ACC112 (cell line): ENCODE measurements around the gene APBB1IP.

ENCODE experiments used
- H2AFZ ChIP-seq: fragments of 200-600 bp; sonication (generic); one replicate; pipeline ENCODE4 v1.6.0; 2017; ENCODE audit warnings: antibody characterized with exemption, low read length; ENCODE audit not compliant: unreplicated experiment
- H3K27ac ChIP-seq: fragments of 200-600 bp; sonication (generic); 2 replicates; pipeline ENCODE4 v1.5.1; 2014; ENCODE audit warnings: low read depth, mild to moderate bottlenecking, antibody characterized with exemption, low read length, moderate library complexity
- H3K27me3 ChIP-seq: fragments of 200-600 bp; sonication (generic); 2 replicates; pipeline ENCODE4 v1.6.1; 2014; ENCODE audit warnings: mild to moderate bottlenecking, antibody characterized with exemption, low read length, moderate library complexity, mixed read lengths; ENCODE audit not compliant: insufficient read depth
- H3K36me3 ChIP-seq: fragments of 200-600 bp; sonication (generic); 2 replicates; pipeline ENCODE4 v1.6.1; 2016; ENCODE audit warnings: mild to moderate bottlenecking, antibody characterized with exemption, low read length, moderate library complexity, mixed read lengths; ENCODE audit not compliant: insufficient read depth
- H3K4me1 ChIP-seq: fragments of 200-600 bp; sonication (generic); one replicate; pipeline ENCODE4 v1.6.1; 2016; ENCODE audit warnings: low read length, mixed read lengths; ENCODE audit not compliant: insufficient read depth, unreplicated experiment, control insufficient read depth
- H3K4me3 ChIP-seq: fragments of 200-600 bp; sonication (generic); 2 replicates; pipeline ENCODE4 v1.5.1; 2014; ENCODE audit warnings: mild to moderate bottlenecking, low read depth, low read length
- H3K79me2 ChIP-seq: fragments of 200-600 bp; sonication (generic); one replicate; pipeline ENCODE4 v1.6.0; 2016; ENCODE audit warnings: low read length; ENCODE audit not compliant: control insufficient read depth, unreplicated experiment, insufficient read depth

APBB1IP gene

DNA sequence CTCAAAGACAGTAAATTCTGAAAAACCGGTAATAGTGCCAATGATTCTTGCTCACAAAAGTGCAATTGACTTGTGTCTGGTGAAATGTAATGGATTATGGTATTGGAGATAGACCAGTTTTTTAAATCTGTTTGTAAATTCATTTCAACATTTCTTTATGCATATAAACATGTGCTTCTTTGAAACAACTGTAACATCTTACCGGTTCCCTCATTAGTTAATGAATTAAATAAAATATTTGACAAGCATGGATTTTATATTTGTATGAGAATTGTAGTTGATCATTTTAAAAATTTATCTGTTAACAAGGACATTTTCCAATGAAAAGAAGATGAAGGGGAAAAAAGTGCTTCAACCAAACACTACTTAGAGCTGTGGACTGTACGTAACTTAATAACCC, 21.0 kb upstream of the APBB1IP start:
- H3K36me3 ChIP-seq: no peaks in the 10 kb centered on the region
- H3K4me3 ChIP-seq: no peak overlapping the region
- no peak overlapping the region for H2AFZ ChIP-seq
- H3K27me3 ChIP-seq: peaks cover 23% of the 10 kb centered on the region; the same call in 1 of the 2 replicates
- H3K79me2 ChIP-seq: no peaks in the 10 kb centered on the region
- no peak overlapping the region for H3K27ac ChIP-seq
- no peaks in the 10 kb centered on the region for H3K4me1 ChIP-seq

DNA sequence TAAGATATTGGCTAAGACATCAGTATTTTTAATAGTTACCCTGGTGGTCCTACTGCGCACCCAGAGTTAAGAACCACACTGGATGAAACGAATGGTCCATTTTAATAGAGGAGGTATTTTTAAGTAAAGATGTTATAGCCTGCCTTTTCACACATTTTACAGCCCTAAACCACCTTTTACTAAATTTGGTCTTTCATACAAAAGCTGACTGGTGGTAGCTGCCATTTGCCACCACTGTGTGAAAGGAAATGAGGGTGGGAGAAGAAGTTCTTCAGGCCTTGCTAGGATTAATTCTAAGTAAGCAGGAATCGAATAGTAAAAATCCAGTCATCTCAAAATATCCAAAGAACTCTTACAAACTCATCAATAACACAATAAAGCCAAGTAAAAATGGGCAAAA, 15.2 kb upstream of the APBB1IP start:
- Histone ChIP-seq H3K27ac (no peak overlapping the region), H3K36me3 (no peaks in the 10 kb centered on the region), H2AFZ (no peak overlapping the region), H3K27me3 (no peaks in the 10 kb centered on the region; the same call in 1 of the 2 replicates), H3K4me1 (no peaks in the 10 kb centered on the region), H3K4me3 (no peak overlapping the region), H3K79me2 (no peaks in the 10 kb centered on the region)

DNA sequence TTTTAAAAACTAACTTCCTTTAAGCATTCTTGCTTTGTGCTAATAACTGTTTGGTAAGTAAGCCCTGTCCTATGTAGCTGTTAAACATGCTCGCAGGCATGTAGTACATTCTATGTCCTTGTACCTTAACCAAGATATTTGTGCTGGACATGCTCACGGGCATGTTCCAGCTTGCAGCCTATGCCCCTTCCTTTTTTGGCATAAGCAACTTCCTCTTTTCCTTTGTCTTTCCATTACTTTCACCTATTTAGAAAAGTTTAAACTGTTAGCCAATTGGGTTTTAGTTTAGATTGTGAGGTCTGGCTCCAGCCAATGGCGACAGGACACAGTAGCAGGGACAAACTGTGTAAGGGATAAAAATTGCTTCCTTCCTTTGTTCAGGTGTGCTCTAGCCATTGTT, 14.4 kb upstream of the APBB1IP start:
- Histone ChIP-seq H3K36me3 (no peaks in the 10 kb centered on the region), H3K4me1 (no peaks in the 10 kb centered on the region), H3K27ac (no peak overlapping the region)

DNA sequence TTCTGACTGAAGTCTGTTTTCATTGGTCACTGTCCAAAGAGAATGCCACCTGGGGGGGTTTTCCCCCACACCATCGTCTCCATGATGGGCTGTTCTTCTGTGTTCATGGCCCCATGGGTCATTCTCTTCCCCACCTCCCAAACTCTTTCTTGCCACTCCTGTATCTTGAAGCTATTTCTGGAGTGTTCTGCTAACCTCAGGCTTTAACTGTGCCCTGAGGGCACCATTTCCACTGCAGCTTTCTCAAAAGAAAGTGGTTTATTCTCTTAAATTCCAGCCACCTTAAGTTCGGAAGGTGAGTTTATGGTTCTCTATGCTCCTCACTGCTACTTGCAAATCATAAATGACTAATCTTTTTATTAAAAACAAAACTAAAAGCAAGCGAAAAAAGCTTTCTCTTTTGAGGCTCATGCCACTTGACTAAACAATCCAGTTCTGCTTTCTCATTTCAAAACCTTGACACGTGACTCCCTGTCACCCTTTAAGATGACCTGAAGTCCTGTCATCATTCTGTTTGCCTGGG, 7.4 kb upstream of the APBB1IP start:
- H3K36me3 ChIP-seq: no peaks in the 10 kb centered on the region
- no peaks in the 10 kb centered on the region for H3K27me3 ChIP-seq
- no peak overlapping the region for H2AFZ ChIP-seq
- no peaks in the 10 kb centered on the region for H3K4me1 ChIP-seq
- no peak overlapping the region for H3K4me3 ChIP-seq
- H3K27ac ChIP-seq: no peak overlapping the region
- H3K79me2 ChIP-seq: no peaks in the 10 kb centered on the region

More for the DNA sequence above, 14.4 kb upstream of the APBB1IP start:
- H3K79me2 ChIP-seq: no peaks in the 10 kb centered on the region
- no peaks in the 10 kb centered on the region; the same call in 1 of the 2 replicates for H3K27me3 ChIP-seq
- no peak overlapping the region for H2AFZ ChIP-seq
- H3K4me3 ChIP-seq: no peak overlapping the region

- Histone ChIP-seq H3K4me3 (no peak overlapping the region), H3K27ac (no peak overlapping the region), H3K27me3 (peaks cover 2% of the 10 kb centered on the region; the same call in 1 of the 2 replicates), H2AFZ (no peak overlapping the region), H3K4me1 (no peaks in the 10 kb centered on the region), H3K36me3 (no peaks in the 10 kb centered on the region), H3K79me2 (no peaks in the 10 kb centered on the region)
Observed at GRCh38 chr10:26432938-26433337, 5.2 kb upstream of the APBB1IP start.

GRCh38 chr10:26435852-26436251, 2.3 kb upstream of the APBB1IP start:
- Histone ChIP-seq H3K27me3 (peaks cover 2% of the 10 kb centered on the region; the same call in 1 of the 2 replicates), H3K36me3 (no peaks in the 10 kb centered on the region), H3K79me2 (no peaks in the 10 kb centered on the region), H3K27ac (no peak overlapping the region), H3K4me3 (no peak overlapping the region), H3K4me1 (no peaks in the 10 kb centered on the region), H2AFZ (no peak overlapping the region)

DNA sequence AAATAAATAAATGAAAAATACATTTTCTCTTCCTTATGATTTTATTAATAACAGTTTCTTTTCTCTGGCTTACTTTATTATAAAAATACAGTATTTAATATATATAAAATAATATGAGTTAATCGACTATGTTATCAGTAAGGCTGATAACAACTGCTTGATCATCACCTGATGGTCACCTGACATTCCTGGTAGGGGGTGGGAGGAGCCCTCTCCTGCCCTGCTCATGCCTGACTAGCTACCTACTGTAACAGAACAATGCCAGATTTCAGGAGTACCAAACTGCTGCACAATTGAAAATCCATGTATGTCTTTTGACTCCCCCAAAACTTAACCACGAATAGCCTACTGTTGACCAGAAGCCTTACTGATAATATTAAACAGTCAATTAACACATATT, 1.3 kb upstream of the APBB1IP start:
- peaks cover 6% of the 10 kb centered on the region for H3K4me1 ChIP-seq
- H3K27ac ChIP-seq: no peak overlapping the region
- peaks cover 2% of the 10 kb centered on the region; the same call in 1 of the 2 replicates for H3K27me3 ChIP-seq
- H3K4me3 ChIP-seq: no peak overlapping the region
- H2AFZ ChIP-seq: no peak overlapping the region
- no peaks in the 10 kb centered on the region for H3K36me3 ChIP-seq
- H3K79me2 ChIP-seq: no peaks in the 10 kb centered on the region

DNA sequence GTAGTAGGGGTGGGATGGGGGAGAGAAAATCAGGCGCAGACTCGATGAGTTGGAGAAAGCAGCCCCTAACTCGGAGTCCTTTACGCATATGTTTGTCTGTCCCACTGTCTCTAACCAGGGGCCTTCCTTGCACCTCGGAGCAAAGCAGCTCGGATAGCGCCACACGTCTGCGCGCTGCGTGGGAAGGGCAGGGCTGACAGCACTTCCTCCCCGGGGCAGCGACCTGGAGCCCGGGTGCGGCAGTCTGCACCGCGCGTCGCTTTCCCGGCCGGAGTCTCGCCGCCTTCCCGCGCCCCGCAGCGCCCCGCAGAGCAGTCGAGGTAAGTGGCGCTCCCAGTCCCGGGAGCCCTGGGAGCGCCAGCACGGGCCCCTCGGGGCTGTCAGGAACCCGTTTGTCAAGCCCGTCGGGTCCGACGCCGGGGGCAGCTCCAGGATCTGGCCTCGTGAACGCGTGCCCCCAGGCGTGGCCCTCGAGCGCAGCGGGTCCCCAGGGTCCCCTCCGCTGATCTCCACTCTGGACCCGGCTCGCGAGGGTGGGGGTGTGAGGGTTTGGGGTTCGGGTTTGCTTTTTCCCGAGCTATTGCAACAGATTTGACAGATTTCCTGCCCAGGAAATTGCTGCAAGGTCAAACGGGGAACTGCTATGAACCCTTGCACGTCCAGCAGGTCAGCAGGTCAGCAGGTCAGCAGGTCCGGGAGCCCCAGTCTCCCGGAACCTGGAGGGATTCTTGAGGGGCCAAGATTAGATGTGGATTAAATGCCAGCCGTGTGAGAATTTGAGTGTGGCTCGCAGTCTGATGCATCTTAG, 597 bp downstream of the APBB1IP start:
- Histone ChIP-seq H3K27me3 (peaks cover 2% of the 10 kb centered on the region; the same call in 1 of the 2 replicates), H3K79me2 (no peaks in the 10 kb centered on the region), H3K4me1 (peaks cover 11% of the 10 kb centered on the region), H3K27ac (no peak overlapping the region; the same call in 1 of the 2 replicates), H3K4me3 (peak overlapping the region; percentile 77), H2AFZ (peak overlapping the region; percentile 80), H3K36me3 (no peaks in the 10 kb centered on the region)

DNA sequence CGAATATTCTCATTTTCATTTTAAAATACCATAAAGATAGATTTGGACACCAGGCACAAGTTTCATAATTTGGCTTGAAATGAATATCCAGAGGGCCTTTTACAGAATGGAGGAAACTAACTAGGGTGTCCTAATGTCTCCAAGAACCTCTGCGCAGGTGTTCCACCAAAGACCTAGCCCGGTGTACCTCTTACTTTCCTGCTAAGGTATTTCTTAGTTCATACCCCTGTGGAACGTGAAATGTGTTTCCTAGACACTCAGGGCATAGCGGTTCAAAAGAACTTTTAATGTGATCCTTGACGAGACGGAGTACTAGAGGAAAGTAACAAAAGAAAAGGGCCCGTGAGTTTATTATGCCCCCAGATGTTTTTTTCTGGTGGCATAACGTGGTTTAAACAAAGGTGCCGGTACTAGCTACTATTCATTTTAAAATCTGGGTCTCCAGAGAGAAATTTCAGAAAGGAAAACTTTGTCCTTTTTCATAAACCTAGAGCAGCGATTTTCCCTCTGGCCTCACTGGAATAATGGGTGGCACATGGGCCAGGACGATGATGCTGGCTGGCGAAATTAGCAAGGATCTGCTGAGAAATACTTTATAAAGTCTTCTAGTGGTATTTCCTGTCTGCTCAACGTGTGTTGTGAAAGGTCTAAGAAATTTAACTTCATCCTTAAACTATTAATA, 1.4 kb downstream of the APBB1IP start:
- H3K27ac ChIP-seq: no peak overlapping the region
- peak overlapping the region; percentile 77 for H3K4me3 ChIP-seq
- no peaks in the 10 kb centered on the region for H3K79me2 ChIP-seq

DNA sequence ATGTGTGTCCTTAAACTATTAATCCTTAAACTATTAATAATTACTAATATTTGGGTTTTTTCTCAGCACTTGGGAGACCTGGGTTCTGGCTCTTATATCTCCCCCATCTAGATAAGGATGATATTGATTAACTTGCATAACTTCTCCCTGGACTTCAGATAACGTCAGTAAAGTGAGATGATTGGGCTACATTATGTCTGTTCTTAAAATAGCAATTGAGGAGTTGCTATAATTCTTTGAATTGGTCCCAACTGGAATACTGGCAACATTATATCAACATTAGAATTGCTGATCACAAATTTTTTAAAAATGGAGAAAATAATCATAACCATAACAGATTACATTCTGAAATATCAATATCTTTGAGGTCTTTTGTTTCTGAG, 1.9 kb downstream of the APBB1IP start:
- Histone ChIP-seq H3K4me1 (peaks cover 11% of the 10 kb centered on the region), H3K4me3 (no peak overlapping the region), H3K27ac (no peak overlapping the region), H3K36me3 (no peaks in the 10 kb centered on the region), H3K79me2 (no peaks in the 10 kb centered on the region), H3K27me3 (peaks cover 2% of the 10 kb centered on the region; the same call in 1 of the 2 replicates), H2AFZ (no peak overlapping the region)

More for the DNA sequence above, 1.4 kb downstream of the APBB1IP start:
- H3K4me1 ChIP-seq: peaks cover 11% of the 10 kb centered on the region
- H3K36me3 ChIP-seq: no peaks in the 10 kb centered on the region
- peaks cover 2% of the 10 kb centered on the region; the same call in 1 of the 2 replicates for H3K27me3 ChIP-seq
- H2AFZ ChIP-seq: peak overlapping the region; percentile 80
